Measurements from ENCODE around the gene ASPA.
"Not testable (repeated sequence)": the region's sequence is repeated elsewhere in the genome, so short reads cannot be mapped to it uniquely, and the experiment has no call there.

Gene ASPA

GRCh38 chr17:3510090-3510489, 34.3 kb downstream of the ASPA start:
- no peak for ATAC-seq

- no peak for ATAC-seq
Observed at GRCh38 chr17:3511852-3512504, 36.2 kb downstream of the ASPA start.

- ATAC-seq: no peak
Observed at GRCh38 chr17:3512505-3513171, 36.8 kb downstream of the ASPA start.

- no peak for ATAC-seq
Observed at GRCh38 chr17:3513305-3514035, 37.7 kb downstream of the ASPA start.

- not testable (repeated sequence) for ATAC-seq
Observed at GRCh38 chr17:3514167-3514566, 38.4 kb downstream of the ASPA start.

GRCh38 chr17:3514873-3515272, 39.1 kb downstream of the ASPA start:
- ATAC-seq: no peak

- ATAC-seq: not testable (repeated sequence)
Observed at GRCh38 chr17:3519472-3519871, 43.7 kb downstream of the ASPA start.

- ATAC-seq: no peak
Observed at GRCh38 chr17:3524024-3524423, 48.2 kb downstream of the ASPA start.

GRCh38 chr17:3526491-3526890, 50.7 kb downstream of the ASPA start:
- no peak for ATAC-seq

- no peak for ATAC-seq
Observed at GRCh38 chr17:3526971-3527370, 51.2 kb downstream of the ASPA start.

- ATAC-seq: no peak
Observed at GRCh38 chr17:3527468-3527867, 51.7 kb downstream of the ASPA start.

- no peak for ATAC-seq
Observed at GRCh38 chr17:3527896-3528295, 52.1 kb downstream of the ASPA start.

- no peak for ATAC-seq
Observed at GRCh38 chr17:3528403-3528851, 52.6 kb downstream of the ASPA start.

GRCh38 chr17:3528880-3529511, 53.2 kb downstream of the ASPA start:
- no peak for ATAC-seq

- no peak for ATAC-seq
Observed at GRCh38 chr17:3529817-3530741, 54.3 kb downstream of the ASPA start.

GRCh38 chr17:3531266-3532101, 55.7 kb downstream of the ASPA start:
- no peak for ATAC-seq

GRCh38 chr17:3532106-3532858, 56.5 kb downstream of the ASPA start:
- no peak for ATAC-seq

- ATAC-seq: no peak
Observed at GRCh38 chr17:3532859-3533142, 57.0 kb downstream of the ASPA start.

- ATAC-seq: no peak
Observed at GRCh38 chr17:3533752-3534151, 58.0 kb downstream of the ASPA start.

GRCh38 chr17:3534881-3535252, 59.1 kb downstream of the ASPA start:
- ATAC-seq: no peak

All from activated CD4-positive, CD25-positive, alpha-beta regulatory T cell treated with anti-CD3 and anti-CD28 coated beads, Interleukin-2, amount 50 U/mL, for 24 hours (primary cell).